Bronchial epithelial cell (primary cell): ENCODE data around the gene CASQ2. TPM values are rescaled to one million over a fixed set of nuclear protein-coding genes. Genes with fewer than 3 reads are reported as not detected.

ENCODE experiments used
- DNase-seq: peaks from one replicate; pipeline ENCODE4 v3.0.0-alpha.2; 2010; ENCODE audit warnings: low read depth
- FAIRE-seq: peaks from 2 replicates; lab custom pipeline; 2011; peaks lifted over from hg19 to GRCh38; lab: Jason Lieb, UNC
- H3K27me3 ChIP-seq: 2 replicates; pipeline ENCODE4 v1.5.1; 2011; ENCODE audit warnings: low read length; ENCODE audit not compliant: control insufficient read depth, insufficient read depth
- H3K36me3 ChIP-seq: 2 replicates; pipeline ENCODE4 v1.5.1; 2011; ENCODE audit warnings: low read length; ENCODE audit not compliant: control insufficient read depth, insufficient read depth
- H3K4me3 ChIP-seq: 2 replicates; pipeline ENCODE4 v1.5.1; 2011; ENCODE audit warnings: mild to moderate bottlenecking, low read depth, low read length, control low read depth
- total RNA-seq: library from RNA; depleted of rRNA; stranded (reverse); fragments of >200 nt; gene quantifications from 2 replicates; pipeline ENCODE4 v1.2.1, GENCODE V29; 2014
- TF ChIP-seq, protein P1 (sequence below): IDR thresholded peaks from 2 replicates; pipeline ENCODE4 v1.5.1; 2011; ENCODE audit warnings: mild to moderate bottlenecking, moderate library complexity, low read length, control low read depth, inconsistent platforms; ENCODE audit not compliant: insufficient read depth, severe bottlenecking

CASQ2 gene
- total RNA-seq, 1 donor from 2014 or later: not detected

DNA sequence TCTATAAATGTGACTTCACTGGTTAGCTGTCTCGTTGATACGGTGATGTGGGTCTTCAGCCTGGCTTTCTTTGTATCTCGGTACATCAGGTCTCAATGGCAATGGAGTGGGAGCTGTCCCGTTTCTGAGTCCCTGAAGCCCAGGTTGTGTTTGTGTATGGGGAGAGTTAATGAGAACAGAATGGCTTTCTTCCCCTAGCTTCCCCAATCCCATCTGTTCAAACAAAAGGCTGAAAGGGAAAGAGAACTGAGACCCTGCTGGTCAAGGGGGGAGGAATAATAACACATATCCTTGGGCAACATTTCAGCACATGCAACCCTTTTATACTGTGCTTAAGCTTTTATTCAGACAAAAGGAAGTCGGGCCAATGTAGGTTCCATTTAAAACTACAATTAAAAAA is 28.4 kb upstream of the CASQ2 start:
- Histone ChIP-seq H3K27me3 (no peaks in the 10 kb centered on the region), H3K36me3 (no peaks in the 10 kb centered on the region), H3K4me3 (no peak overlapping the region)
- DNase-seq: no peak
- TF ChIP-seq, protein P1, sequence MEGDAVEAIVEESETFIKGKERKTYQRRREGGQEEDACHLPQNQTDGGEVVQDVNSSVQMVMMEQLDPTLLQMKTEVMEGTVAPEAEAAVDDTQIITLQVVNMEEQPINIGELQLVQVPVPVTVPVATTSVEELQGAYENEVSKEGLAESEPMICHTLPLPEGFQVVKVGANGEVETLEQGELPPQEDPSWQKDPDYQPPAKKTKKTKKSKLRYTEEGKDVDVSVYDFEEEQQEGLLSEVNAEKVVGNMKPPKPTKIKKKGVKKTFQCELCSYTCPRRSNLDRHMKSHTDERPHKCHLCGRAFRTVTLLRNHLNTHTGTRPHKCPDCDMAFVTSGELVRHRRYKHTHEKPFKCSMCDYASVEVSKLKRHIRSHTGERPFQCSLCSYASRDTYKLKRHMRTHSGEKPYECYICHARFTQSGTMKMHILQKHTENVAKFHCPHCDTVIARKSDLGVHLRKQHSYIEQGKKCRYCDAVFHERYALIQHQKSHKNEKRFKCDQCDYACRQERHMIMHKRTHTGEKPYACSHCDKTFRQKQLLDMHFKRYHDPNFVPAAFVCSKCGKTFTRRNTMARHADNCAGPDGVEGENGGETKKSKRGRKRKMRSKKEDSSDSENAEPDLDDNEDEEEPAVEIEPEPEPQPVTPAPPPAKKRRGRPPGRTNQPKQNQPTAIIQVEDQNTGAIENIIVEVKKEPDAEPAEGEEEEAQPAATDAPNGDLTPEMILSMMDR: no peak
- FAIRE-seq: no peak

DNA sequence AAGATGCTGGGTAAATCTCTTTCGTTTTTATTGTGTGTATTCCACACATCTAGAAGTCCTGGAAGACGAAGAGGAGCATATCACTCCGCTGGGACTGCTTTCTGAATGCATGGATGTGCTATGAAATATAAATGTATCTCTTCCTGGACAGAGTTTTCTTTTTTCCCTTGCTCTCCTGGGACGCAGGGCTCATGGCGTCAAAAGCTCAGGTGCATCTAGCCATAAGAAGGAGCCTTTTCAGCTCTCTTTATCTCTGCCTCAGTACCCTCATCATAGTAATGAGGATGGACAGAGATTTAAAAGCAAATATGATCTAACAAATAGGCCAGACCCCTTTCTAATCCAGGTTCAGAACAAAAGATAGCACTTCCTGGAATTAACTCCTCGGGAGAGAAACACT is 27.5 kb upstream of the CASQ2 start:
- FAIRE-seq (no peak), DNase-seq (no peak)
- TF ChIP-seq, protein P1: no peak
- no peaks in the 10 kb centered on the region for H3K36me3 ChIP-seq
- no peaks in the 10 kb centered on the region for H3K27me3 ChIP-seq
- H3K4me3 ChIP-seq: no peak overlapping the region

DNA sequence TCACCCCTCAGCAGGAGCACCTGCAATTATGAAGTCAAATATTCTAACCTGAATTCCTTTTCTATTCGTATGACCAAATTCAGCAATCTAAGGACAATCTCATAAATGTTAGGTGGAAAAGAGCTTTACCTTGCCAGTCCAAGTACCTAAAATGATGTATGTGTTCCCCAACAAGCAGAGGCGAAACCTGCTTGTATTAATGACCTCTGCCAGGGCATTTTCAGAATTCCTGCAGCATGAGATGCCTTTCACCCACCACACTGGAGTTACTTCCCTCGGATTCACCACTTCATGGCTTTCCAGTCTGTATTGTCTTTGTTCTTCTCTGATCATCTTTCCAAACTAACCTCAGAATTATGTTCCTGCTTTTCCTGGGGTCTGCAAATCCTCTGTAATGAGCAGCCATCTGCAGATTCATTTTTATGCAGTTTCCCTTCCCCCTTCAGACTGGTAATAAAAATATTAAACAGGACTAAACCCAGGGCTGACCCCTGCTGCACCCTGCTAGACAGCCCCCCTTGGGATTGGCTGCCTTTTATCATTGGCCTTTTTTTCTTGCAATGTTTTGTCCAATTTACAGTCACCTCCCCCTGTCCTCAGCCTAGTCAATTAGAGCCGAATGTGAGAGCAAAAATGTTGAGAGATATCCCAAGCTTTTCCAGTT is 26.6 kb upstream of the CASQ2 start:
- DNase-seq: peak; percentile 59
- Histone ChIP-seq H3K27me3 (no peaks in the 10 kb centered on the region), H3K4me3 (no peak overlapping the region), H3K36me3 (no peaks in the 10 kb centered on the region)
- FAIRE-seq: peak; percentile 18
- TF ChIP-seq, protein P1: no peak

DNA sequence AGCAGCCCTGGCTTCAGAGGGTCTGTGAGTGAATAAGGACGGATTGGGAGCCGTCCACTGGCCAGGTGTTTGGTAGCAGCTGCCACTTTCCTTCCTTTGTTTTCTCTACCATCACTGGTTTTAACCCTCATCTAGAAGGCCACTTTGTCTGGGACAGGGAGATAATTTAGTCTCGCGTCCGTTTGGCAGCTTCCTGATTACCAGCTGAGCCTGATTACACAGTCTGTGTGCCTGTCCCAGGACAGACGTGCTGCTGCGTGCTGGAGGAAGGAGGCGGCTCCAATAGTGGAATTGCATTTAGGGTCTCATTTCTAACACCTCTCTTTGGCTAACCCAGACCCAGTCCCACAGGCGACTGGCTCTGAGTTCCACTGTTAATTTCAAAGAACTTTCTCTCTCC is 24.6 kb upstream of the CASQ2 start:
- FAIRE-seq: no peak
- no peak overlapping the region for H3K4me3 ChIP-seq

DNA sequence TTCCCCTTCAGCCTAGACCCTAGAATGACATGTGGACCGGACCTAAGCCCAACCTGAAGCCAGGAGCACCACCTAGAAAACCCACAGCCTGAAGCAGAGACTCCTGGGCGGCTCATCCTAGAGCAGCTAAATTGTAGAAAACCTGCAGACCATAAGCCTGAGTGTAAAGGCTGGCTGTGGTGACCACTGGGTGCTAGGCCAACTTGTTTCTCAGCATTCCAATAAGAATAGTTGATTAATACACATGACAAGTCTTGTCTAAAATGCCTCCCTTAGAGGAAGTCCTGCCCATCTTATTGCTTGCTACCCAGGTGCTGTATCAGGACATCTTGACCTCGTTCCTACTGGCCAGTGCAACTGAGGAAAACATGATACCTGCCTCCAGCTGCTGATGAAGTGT is 23.3 kb upstream of the CASQ2 start:
- TF ChIP-seq, protein P1: no peak
- Histone ChIP-seq H3K27me3 (no peaks in the 10 kb centered on the region), H3K36me3 (no peaks in the 10 kb centered on the region), H3K4me3 (no peak overlapping the region)
- FAIRE-seq (no peak), DNase-seq (peak; percentile 86)

More for the DNA sequence above, 24.6 kb upstream of the CASQ2 start:
- DNase-seq: no peak
- H3K36me3 ChIP-seq: no peaks in the 10 kb centered on the region
- no peaks in the 10 kb centered on the region for H3K27me3 ChIP-seq
- TF ChIP-seq, protein P1: peak; percentile 16

DNA sequence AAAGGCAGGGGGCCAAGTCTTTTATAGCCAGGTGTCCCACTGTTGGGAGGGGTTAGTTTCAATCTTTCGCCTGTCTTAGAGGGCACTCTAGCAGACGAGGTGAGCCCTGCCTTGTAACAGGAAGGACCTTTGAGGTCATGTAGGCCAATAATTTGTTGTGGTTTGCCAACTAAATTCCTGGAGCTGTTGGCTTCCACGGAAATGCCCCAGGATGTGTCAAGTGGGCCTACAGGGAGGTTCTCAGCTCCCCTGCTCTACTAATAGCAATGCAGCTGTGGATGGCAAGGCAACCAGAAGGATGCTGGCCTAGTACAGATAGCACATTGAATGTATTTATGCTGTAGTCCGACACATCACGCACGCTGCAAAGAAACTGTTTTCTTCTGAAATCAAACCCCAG is 22.3 kb upstream of the CASQ2 start:
- FAIRE-seq: no peak
- TF ChIP-seq, protein P1: no peak
- DNase-seq: no peak
- no peaks in the 10 kb centered on the region for H3K27me3 ChIP-seq
- no peaks in the 10 kb centered on the region for H3K36me3 ChIP-seq
- no peak overlapping the region for H3K4me3 ChIP-seq
